PC-9 (cell line): Measurements from ENCODE around the gene CSGALNACT2. TPM values are rescaled to one million over a fixed set of nuclear protein-coding genes. Genes with fewer than 3 reads are reported as not detected.

Experiments
- BruUV-seq: library from RNA; stranded (reverse); fragments of 400-500 nt; replicated peaks from 2 replicates; lab custom pipeline; 2021; lab: Mats Ljungman, UMichigan
- CTCF ChIA-PET: fragments of 300-600 bp; sonication (Branson Sonifier 250); formaldehyde crosslinking; loops from one replicate; lab custom pipeline; 2022; ENCODE audit warnings: antibody characterized with exemption; lab: Charles Lee
- POLR2A ChIA-PET: fragments of 300-600 bp; sonication (Branson Sonifier 250); formaldehyde crosslinking; loops from one replicate; lab custom pipeline; 2022; ENCODE audit warnings: antibody characterized with exemption; ENCODE audit not compliant: unreplicated experiment; lab: Charles Lee
- DNase-seq, 2 experiments: peaks; one replicate each; pipeline versions ENCODE4 v3.0.0 to v3.0.0-alpha.2; 2015 to 2022; ENCODE audit warnings: mixed read lengths in 1 of 2
- H2AFZ ChIP-seq: fragments of 200-600 bp; sonication (generic); 2 replicates; pipeline ENCODE4 v1.8.1; 2017; ENCODE audit warnings: antibody characterized with exemption
- H3F3A ChIP-seq: fragments of 200-600 bp; sonication (generic); 2 replicates; pipeline ENCODE4 v1.8.1; 2017; ENCODE audit warnings: antibody characterized with exemption, mild to moderate bottlenecking, low read depth; ENCODE audit not compliant: insufficient read depth
- H3K27ac ChIP-seq: fragments of 200-600 bp; sonication (generic); 2 replicates; pipeline ENCODE4 v1.6.1; 2016; ENCODE audit warnings: mixed run types
- H3K27me3 ChIP-seq: fragments of 200-600 bp; sonication (generic); 2 replicates; pipeline ENCODE4 v1.6.1; 2016; ENCODE audit warnings: low read depth, mixed run types; ENCODE audit not compliant: insufficient read depth
- H3K36me3 ChIP-seq: fragments of 200-600 bp; sonication (generic); 2 replicates; pipeline ENCODE4 v1.6.1; 2016; ENCODE audit warnings: low read depth, mixed run types
- H3K4me1 ChIP-seq: fragments of 200-600 bp; sonication (generic); replicated peaks from 2 replicates; pipeline ENCODE4 v1.6.1; 2016; ENCODE audit warnings: mixed run types; ENCODE audit not compliant: insufficient read depth
- H3K4me2 ChIP-seq: fragments of 200-600 bp; sonication (generic); 2 replicates; pipeline ENCODE4 v1.6.1; 2017; ENCODE audit warnings: mixed run types
- H3K4me3 ChIP-seq: fragments of 200-600 bp; sonication (generic); 2 replicates; pipeline ENCODE4 v1.6.1; 2016; ENCODE audit warnings: mixed run types
- H3K79me2 ChIP-seq: fragments of 200-600 bp; sonication (generic); 2 replicates; pipeline ENCODE4 v1.6.1; 2017; ENCODE audit warnings: low read depth, mixed run types
- H3K9me2 ChIP-seq: fragments of 200-600 bp; sonication (generic); 2 replicates; pipeline ENCODE4 v1.8.1; 2017; ENCODE audit warnings: mild to moderate bottlenecking; ENCODE audit not compliant: insufficient read depth
- H3K9me3 ChIP-seq: fragments of 200-600 bp; sonication (generic); 2 replicates; pipeline ENCODE4 v1.8.1; 2016; ENCODE audit warnings: low read depth; ENCODE audit not compliant: insufficient read depth
- H4K20me1 ChIP-seq: fragments of 200-600 bp; sonication (generic); 2 replicates; pipeline ENCODE4 v1.8.1; 2017; ENCODE audit not compliant: insufficient read depth
- EZH2 ChIP-seq: fragments of 200-600 bp; sonication (generic); IDR thresholded peaks from 2 replicates; pipeline ENCODE4 v1.8.0; 2017; ENCODE audit warnings: antibody characterized with exemption, low read depth
- intact Hi-C: fragments of 100-400 bp; cut with micrococcal nuclease; formaldehyde crosslinking; loops from one replicate; pipeline ENCODE4 v1.10.0; 2022; ENCODE audit not compliant: unreplicated experiment
- total RNA-seq: library from RNA; stranded (reverse); gene quantifications from 2 replicates; pipeline ENCODE4 v1.2.3, GENCODE V29; 2021
- TF ChIP-seq, protein P1 (sequence below): fragments of 200-600 bp; sonication (generic); conservative IDR thresholded peaks from 2 replicates; pipeline ENCODE4 v1.6.1; 2017; ENCODE audit warnings: mixed run types, antibody characterized with exemption, mild to moderate bottlenecking, moderate library complexity

Gene CSGALNACT2
- total RNA-seq, 1 experiment from 2014 or later: 7.2 TPM

DNA sequence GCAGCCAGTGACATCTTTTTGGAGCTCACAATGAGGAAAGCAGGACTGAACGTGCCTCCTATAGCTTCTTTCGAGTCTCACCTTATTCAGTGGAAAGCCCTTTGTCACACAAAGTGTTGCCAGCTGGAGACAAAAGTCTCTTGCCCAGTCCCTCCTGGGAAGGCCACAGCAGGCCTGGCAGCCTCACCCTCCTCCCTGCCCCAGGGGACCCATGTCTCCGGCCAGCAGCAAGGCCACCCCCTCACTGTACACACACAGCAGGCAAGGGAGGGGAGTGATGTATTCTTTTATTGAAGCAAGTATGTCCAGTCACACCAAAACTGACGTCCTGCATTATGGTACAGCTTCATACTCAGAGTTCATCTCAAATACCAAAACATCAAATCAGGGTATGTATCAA is 56.0 kb downstream of the CSGALNACT2 start:
- Histone ChIP-seq H3K4me1 (peaks cover 6% of the 10 kb centered on the region; the same call in 1 of the 2 replicates), H3K27me3 (no peaks in the 10 kb centered on the region), H3K4me2 (no peak overlapping the region), H3K4me3 (no peak overlapping the region), H3K9me2 (no peaks in the 10 kb centered on the region), H4K20me1 (no peaks in the 10 kb centered on the region), H3K9me3 (no peaks in the 10 kb centered on the region), H3K79me2 (no peaks in the 10 kb centered on the region), H3F3A (no peaks in the 10 kb centered on the region), H3K27ac (no peak overlapping the region), H2AFZ (no peak overlapping the region), H3K36me3 (no peaks in the 10 kb centered on the region)
- POLR2A ChIA-PET: no interaction called here
- intact Hi-C loops: no loop called here
- CTCF ChIA-PET: no interaction called here
- TF ChIP-seq EZH2: no peak
- TF ChIP-seq, protein P1, sequence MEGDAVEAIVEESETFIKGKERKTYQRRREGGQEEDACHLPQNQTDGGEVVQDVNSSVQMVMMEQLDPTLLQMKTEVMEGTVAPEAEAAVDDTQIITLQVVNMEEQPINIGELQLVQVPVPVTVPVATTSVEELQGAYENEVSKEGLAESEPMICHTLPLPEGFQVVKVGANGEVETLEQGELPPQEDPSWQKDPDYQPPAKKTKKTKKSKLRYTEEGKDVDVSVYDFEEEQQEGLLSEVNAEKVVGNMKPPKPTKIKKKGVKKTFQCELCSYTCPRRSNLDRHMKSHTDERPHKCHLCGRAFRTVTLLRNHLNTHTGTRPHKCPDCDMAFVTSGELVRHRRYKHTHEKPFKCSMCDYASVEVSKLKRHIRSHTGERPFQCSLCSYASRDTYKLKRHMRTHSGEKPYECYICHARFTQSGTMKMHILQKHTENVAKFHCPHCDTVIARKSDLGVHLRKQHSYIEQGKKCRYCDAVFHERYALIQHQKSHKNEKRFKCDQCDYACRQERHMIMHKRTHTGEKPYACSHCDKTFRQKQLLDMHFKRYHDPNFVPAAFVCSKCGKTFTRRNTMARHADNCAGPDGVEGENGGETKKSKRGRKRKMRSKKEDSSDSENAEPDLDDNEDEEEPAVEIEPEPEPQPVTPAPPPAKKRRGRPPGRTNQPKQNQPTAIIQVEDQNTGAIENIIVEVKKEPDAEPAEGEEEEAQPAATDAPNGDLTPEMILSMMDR: no peak
- DNase-seq: no peak
- BruUV-seq: no TSS peak

- H3K4me1 ChIP-seq: peaks cover 6% of the 10 kb centered on the region; the same call in 1 of the 2 replicates
- TF ChIP-seq EZH2: no peak
- TF ChIP-seq, protein P1: no peak
- DNase-seq: no peak
- no peaks in the 10 kb centered on the region for H3K27me3 ChIP-seq
- H3K36me3 ChIP-seq: no peaks in the 10 kb centered on the region
- H3K4me2 ChIP-seq: no peak overlapping the region
- no peak overlapping the region for H3K4me3 ChIP-seq
- POLR2A ChIA-PET: no interaction called here
- no peaks in the 10 kb centered on the region for H3F3A ChIP-seq
- CTCF ChIA-PET: no interaction called here
- no peak overlapping the region for H3K27ac ChIP-seq
- H4K20me1 ChIP-seq: no peaks in the 10 kb centered on the region
- H3K9me2 ChIP-seq: no peaks in the 10 kb centered on the region
- no peaks in the 10 kb centered on the region for H3K9me3 ChIP-seq
- no peak overlapping the region for H2AFZ ChIP-seq
- H3K79me2 ChIP-seq: no peaks in the 10 kb centered on the region
- intact Hi-C loops: no loop called here
- no TSS peak for BruUV-seq
Observed at GRCh38 chr10:43194859-43195258, 56.6 kb downstream of the CSGALNACT2 start.

DNA sequence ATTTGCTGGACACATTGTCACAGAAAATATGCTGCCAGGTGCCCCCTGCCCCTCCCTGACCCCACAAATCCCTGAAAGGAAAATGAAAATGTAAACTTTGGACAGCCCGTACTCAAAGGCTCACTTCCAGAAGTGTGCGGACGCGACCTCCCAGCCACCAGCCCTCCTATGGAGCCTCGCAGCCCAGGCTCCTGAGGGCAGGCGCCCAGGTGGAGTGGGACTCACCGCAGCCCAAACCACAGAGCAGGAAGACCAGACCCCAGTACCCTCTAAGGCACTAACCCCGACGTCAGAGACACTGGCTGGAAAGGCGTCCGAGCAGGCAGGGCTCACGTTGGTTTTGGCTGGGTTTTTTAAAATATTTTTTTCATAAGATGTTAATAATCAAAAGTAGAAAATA is 57.3 kb downstream of the CSGALNACT2 start:
- no peaks in the 10 kb centered on the region for H3K9me2 ChIP-seq
- no peak overlapping the region for H2AFZ ChIP-seq
- no peaks in the 10 kb centered on the region for H3K36me3 ChIP-seq
- H3K4me3 ChIP-seq: no peak overlapping the region
- no peaks in the 10 kb centered on the region for H3K79me2 ChIP-seq
- H4K20me1 ChIP-seq: no peaks in the 10 kb centered on the region
- TF ChIP-seq, protein P1: no peak
- no peak for TF ChIP-seq EZH2
- no peaks in the 10 kb centered on the region for H3K27me3 ChIP-seq
- H3K4me2 ChIP-seq: no peak overlapping the region
- H3K9me3 ChIP-seq: no peaks in the 10 kb centered on the region
- DNase-seq: no peak
- BruUV-seq: no TSS peak
- peaks cover 6% of the 10 kb centered on the region; the same call in 1 of the 2 replicates for H3K4me1 ChIP-seq
- POLR2A ChIA-PET: no interaction called here
- CTCF ChIA-PET: no interaction called here
- no peaks in the 10 kb centered on the region for H3F3A ChIP-seq
- intact Hi-C loops: no loop called here
- H3K27ac ChIP-seq: no peak overlapping the region
